Transverse colon (tissue), 3 donors: ENCODE results near the gene KRTAP10-1.

ENCODE experiments used
- EP300 ChIP-seq: sonication (generic); formaldehyde crosslinking; IDR thresholded peaks from one replicate; pipeline ENCODE4 v1.6.1; 2017; ENCODE audit warnings: antibody characterized with exemption, low read depth
- TF ChIP-seq, protein P1 (sequence below), 5 experiments: fragments of 200-600 bp in 3 of 5; fragments of 450-650 bp in 2 of 5; sonication (generic) in 3 of 5; IDR thresholded peaks; 1 replicate in 2 of 5; 2 replicates in 3 of 5; pipeline ENCODE4 v1.5.1; 2016 to 2017; ENCODE audit warnings: antibody characterized with exemption in 5 of 5, inconsistent platforms in 3 of 5, mild to moderate bottlenecking in 2 of 5, moderate library complexity in 1 of 5

DNA sequence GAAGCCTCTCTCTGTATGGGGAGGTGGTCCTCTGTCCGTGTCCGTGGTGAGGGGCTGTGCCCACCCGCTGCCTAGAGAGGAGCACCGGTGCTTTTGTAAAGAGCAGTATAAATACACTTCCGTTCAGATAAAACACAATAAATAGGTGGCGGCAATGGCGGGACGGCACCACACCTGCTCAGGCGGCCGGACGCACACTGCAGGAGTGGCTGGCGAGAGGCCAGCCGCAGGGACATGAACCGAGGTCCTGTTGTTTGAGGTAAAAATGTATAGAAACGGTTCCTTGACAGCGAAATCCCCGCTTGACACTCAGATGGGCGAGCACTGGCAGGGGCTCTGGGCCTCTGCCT, 40.8 kb downstream of the KRTAP10-1 start:
- TF ChIP-seq, protein P1, sequence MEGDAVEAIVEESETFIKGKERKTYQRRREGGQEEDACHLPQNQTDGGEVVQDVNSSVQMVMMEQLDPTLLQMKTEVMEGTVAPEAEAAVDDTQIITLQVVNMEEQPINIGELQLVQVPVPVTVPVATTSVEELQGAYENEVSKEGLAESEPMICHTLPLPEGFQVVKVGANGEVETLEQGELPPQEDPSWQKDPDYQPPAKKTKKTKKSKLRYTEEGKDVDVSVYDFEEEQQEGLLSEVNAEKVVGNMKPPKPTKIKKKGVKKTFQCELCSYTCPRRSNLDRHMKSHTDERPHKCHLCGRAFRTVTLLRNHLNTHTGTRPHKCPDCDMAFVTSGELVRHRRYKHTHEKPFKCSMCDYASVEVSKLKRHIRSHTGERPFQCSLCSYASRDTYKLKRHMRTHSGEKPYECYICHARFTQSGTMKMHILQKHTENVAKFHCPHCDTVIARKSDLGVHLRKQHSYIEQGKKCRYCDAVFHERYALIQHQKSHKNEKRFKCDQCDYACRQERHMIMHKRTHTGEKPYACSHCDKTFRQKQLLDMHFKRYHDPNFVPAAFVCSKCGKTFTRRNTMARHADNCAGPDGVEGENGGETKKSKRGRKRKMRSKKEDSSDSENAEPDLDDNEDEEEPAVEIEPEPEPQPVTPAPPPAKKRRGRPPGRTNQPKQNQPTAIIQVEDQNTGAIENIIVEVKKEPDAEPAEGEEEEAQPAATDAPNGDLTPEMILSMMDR (IDR thresholded peaks at IDR 0.05), result no peak
- TF ChIP-seq EP300, result no peak
